ENCODE data around the gene OSBP.

DNA sequence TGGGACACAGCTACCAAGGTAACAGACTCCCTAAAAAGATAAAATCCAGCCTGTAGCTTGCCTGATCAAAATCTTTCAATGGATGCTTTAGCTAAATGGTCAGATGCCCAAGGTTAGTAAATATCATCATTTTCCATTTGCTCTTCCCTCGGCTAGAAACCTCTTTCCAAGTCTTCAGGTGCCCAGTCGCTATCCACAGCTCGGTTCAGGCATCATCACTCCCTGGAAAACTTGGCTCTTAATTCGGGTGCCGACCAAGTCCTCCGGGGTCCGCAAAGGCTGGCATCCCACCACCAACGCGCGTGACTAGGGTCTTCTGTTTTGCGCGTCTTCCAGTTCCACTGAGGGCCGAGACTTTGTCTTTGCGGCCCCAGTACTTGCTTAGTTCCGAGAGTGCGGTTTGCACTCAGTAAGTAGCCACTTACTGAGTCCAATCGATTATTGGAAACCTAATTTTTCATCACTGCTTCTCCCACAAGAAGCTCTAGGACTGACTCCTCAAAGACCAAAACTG lies 59.9 kb downstream of the OSBP start:
- TF ChIP-seq, protein P1, sequence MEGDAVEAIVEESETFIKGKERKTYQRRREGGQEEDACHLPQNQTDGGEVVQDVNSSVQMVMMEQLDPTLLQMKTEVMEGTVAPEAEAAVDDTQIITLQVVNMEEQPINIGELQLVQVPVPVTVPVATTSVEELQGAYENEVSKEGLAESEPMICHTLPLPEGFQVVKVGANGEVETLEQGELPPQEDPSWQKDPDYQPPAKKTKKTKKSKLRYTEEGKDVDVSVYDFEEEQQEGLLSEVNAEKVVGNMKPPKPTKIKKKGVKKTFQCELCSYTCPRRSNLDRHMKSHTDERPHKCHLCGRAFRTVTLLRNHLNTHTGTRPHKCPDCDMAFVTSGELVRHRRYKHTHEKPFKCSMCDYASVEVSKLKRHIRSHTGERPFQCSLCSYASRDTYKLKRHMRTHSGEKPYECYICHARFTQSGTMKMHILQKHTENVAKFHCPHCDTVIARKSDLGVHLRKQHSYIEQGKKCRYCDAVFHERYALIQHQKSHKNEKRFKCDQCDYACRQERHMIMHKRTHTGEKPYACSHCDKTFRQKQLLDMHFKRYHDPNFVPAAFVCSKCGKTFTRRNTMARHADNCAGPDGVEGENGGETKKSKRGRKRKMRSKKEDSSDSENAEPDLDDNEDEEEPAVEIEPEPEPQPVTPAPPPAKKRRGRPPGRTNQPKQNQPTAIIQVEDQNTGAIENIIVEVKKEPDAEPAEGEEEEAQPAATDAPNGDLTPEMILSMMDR (optimal IDR thresholded peaks at IDR 0.05 in 1 of 3, IDR thresholded peaks at IDR 0.05 in 1 of 3, conservative IDR thresholded peaks at IDR 0.05 in 1 of 3; ENCODE audit: extremely low read depth in 1 of 3, insufficient read depth in 2 of 3, low read length in 3 of 3), result no peak
- no peak for TF ChIP-seq EZH2 (IDR thresholded peaks at IDR 0.05; ENCODE audit: low read length)
